Ureter (tissue), 1 donor: ENCODE results near the gene TPD52L1. TPM values are rescaled to one million over a fixed set of nuclear protein-coding genes. Genes with fewer than 3 reads are reported as not detected.

Experiments used
- DNase-seq: peaks from one replicate; pipeline ENCODE4 v3.0.0-alpha.2; 2020; ENCODE audit warnings: low spot score
- total RNA-seq: library from RNA; stranded (reverse); gene quantifications from one replicate; pipeline ENCODE4 v1.2.4, GENCODE V29; 2023
- donor health status: DM: yes; HTN: yes; CAD: no.

The TPD52L1 gene
- total RNA-seq, 1 donor from 2014 or later: 54.8 TPM

DNA sequence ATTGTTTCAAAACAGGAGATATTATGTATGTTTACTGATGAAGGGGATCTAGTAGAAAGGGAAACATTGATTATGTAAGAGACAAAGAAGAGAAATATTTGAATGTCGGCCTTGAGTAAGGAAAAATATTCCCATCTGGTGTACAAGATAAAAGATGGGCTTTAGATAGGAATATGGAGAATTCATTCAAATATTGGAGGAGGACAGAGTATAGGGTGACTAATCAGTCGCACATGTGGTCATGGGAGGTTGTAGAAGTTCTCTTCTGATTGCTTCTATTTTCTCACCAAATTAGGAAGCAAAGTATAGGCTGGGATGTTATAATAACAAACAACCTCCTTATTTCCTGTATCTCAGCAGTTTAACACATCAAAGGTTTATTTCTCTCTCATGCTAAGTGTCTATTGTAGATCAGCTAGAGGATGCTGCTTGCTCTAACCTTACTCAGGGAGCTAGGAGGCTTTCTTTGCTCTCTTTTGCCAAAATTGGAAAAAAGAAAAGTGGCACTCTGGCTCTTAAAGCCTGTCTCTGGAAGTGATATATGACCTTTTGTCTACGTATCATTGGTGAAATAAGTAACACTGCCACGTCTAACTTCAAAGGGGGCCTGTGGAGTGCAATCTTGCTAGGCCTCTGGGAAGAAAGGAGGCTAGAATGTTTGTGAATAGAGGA lies 149.4 kb downstream of the TPD52L1 start:
- no peak for DNase-seq

DNA sequence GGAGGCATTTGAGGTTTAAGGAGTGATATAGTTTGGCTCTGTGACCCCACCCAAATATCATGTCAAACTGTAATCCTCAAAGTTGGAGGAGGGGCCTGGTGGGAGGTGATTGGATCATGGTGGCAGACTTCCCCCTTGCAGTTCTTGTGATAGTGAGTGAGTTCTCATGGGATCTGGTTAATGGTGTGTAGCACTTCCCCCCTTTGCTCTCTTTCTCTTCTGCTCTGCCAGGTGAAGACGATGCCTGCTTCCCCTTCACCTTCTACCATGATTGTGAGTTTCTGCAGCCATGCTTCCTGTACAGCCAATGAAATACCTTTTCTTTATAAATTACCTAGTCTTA lies 149.9 kb downstream of the TPD52L1 start:
- DNase-seq: no peak

GRCh38 chr6:125304970-125305660 lies 151.5 kb downstream of the TPD52L1 start:
- no peak for DNase-seq

- no peak for DNase-seq
These were observed 153.2 kb downstream of the TPD52L1 start for GRCh38 chr6:125306756-125307149.

- no peak for DNase-seq
These were observed 153.7 kb downstream of the TPD52L1 start for GRCh38 chr6:125307150-125307838.

GRCh38 chr6:125307964-125308615 lies 154.5 kb downstream of the TPD52L1 start:
- DNase-seq: no peak

DNA sequence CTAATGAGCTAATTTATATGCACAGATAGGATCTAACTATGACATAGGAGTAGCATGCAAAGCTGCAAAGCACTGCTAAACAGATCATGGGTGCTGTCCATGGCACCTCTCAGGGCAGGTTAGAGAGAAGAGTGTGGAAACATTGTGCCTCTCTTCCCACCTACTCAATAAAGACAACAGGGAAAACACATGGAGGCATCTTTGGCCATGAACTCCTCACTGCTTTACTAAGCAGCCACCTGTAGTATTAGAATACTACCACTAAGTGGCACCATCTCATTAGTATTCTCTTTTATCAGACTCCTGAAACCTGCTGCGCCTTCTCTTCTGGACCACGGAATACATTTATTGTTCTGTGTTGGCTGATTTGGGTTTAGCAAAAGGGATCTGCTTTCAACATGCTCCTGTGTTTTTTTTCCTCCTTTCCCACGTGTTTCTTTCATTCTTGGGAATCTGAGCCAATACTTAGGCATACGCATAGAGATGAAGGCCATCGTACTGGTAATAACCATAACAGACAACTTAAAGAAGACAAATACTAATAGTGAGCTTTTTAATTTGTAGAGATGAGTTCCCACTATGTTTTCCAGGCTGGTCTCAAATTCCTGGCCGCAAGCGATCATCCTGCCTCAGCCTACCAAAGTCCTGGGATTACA lies 157.5 kb downstream of the TPD52L1 start:
- no peak for DNase-seq

- DNase-seq: no peak
These were observed 158.9 kb downstream of the TPD52L1 start for GRCh38 chr6:125312478-125312877.

DNA sequence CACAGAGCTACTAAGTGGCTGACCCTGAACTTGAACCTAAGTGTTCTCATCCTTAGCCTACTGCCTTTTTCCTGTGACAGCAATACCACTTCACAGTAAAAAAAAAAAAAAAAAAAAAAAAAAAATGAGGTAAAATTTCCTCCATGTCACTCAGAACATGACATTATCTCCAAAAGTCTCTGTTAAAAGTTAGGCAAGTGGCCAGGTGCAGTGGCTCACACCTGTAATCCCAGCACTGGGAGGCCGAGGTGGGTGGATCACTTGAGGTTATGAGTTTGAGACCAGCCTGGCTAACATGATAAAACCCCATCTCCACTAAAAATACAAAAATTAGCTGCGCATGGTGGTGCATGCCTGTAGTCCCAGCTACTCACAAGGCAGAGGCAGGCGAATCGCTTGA lies 159.4 kb downstream of the TPD52L1 start:
- DNase-seq: no peak

Other genes starting within 250 kb of the TPD52L1 start
- 26.5 TPM for gene RNF217, start 191.3 kb upstream of the TPD52L1 start, total RNA-seq
- gene HDDC2, start 148.2 kb downstream of the TPD52L1 start, total RNA-seq: 83.1 TPM